MG63 (cell line): Measurements from ENCODE around the gene PAK6. TPM values are rescaled to one million over a fixed set of nuclear protein-coding genes. Genes with fewer than 3 reads are reported as not detected.

Experiments used
- DNase-seq: peaks from one replicate; pipeline ENCODE4 v3.0.0-alpha.2; 2020
- H3K27me3 ChIP-seq: fragments of 250-450 bp; sonication (Bioruptor Pico); 2 replicates; pipeline ENCODE4 v1.5.1; 2020; ENCODE audit warnings: mild to moderate bottlenecking, moderate library complexity
- H3K36me3 ChIP-seq: fragments of 250-450 bp; sonication (Bioruptor Pico); 2 replicates; pipeline ENCODE4 v1.5.1; 2020; ENCODE audit warnings: mild to moderate bottlenecking, moderate library complexity
- H3K4me3 ChIP-seq: fragments of 250-450 bp; sonication (Bioruptor Pico); 2 replicates; pipeline ENCODE4 v1.5.1; 2020; ENCODE audit warnings: mild to moderate bottlenecking, moderate library complexity
- H3K9me3 ChIP-seq: fragments of 250-450 bp; sonication (Bioruptor Pico); 2 replicates; pipeline ENCODE4 v1.5.1; 2020; ENCODE audit warnings: mild to moderate bottlenecking, moderate library complexity
- total RNA-seq: library from RNA; depleted of rRNA; stranded (reverse); fragments of >200 nt; shearing (Covaris generic); gene quantifications from 2 replicates; pipeline ENCODE4 v1.2.3, GENCODE V29; 2014; ENCODE audit warnings: low replicate concordance; rRNA removed

Gene PAK6
- total RNA-seq, 1 experiment from 2014 or later: 3.9 TPM

DNA sequence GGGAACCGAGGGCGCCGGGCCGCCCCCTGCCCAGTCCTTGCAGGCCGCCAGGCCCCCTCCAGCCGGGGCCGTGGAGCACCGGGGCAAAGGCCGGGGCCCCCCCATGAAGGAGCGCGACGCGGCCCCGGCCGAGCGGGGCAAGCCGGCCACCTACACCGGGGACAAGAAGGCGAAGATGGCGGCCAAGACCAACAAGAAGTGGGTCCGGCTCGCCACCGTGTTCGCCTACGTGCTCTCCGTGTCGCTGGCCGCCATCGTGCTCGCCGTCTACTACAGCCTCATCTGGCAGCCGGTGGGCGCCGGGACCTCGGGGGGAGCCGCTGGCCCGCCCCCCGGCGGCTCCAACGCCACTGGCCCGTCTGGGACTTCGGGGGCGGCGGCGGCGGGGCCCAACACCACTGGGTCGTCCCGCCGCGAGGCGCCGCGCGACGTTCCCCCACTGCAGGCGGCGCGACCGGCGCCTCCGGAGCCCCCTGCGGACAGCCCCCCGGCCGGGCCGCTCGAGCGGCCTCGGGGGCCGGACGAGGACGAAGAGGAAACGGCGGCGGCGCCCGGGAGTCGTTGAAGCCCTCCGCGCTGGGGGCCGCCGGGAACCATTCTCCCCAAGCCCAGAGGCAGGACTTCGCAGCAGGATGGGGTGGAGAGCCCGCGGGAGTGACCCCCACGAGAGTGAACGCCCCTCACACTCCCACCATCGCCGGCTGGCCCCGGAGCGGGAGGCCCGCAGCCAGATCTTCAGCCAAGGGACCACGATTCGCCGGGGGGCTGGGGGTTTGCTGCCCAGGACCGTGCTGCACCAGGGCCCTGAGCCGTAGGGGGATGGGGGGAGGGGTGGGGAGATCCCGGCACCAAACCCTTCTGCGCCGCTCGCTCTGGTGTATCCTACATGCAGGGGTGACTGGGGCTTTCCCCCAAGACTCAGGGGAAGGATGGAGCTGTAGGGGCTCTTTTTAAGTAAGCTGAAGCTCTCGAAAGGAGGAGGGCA lies 85.4 kb downstream of the PAK6 start:
- Histone ChIP-seq H3K36me3 (no peaks in the 10 kb centered on the region; the same call in 1 of the 2 replicates), H3K27me3 (no peaks in the 10 kb centered on the region), H3K4me3 (peak overlapping the region; percentile 61), H3K9me3 (no peaks in the 10 kb centered on the region)
- DNase-seq: no peak

GRCh38 chr15:40325188-40325587 lies 86.3 kb downstream of the PAK6 start:
- Histone ChIP-seq H3K27me3 (no peaks in the 10 kb centered on the region), H3K36me3 (no peaks in the 10 kb centered on the region; the same call in 1 of the 2 replicates), H3K9me3 (no peaks in the 10 kb centered on the region), H3K4me3 (peak overlapping the region; percentile 61)
- DNase-seq: no peak

DNA sequence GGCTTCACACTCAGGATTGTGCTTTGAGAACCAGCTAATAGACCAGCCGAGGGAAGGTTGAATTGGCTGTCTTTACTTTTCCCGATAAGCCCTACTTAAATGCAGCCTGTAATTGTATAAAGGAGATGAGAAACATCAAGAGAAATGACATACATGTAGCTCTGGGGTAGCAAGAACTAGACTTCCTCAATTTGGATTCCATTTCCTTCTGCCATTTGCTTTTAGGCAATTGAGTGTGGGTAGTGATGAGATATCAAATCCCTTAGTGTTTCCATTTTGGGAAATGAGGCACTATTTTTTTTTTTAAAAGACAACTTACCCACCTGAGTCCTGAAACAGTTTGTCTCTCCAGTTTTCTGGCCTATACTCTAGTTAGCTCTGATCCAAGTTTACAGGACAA lies 86.8 kb downstream of the PAK6 start:
- DNase-seq: no peak
- Histone ChIP-seq H3K4me3 (no peak overlapping the region), H3K27me3 (no peaks in the 10 kb centered on the region), H3K9me3 (no peaks in the 10 kb centered on the region), H3K36me3 (no peaks in the 10 kb centered on the region; the same call in 1 of the 2 replicates)

Other genes with a start within 250 kb of the PAK6 start
- 134 and 205 TPM in 2 replicates for gene SRP14, start 199.9 kb upstream of the PAK6 start, total RNA-seq
- gene BMF, start 130.2 kb upstream of the PAK6 start, total RNA-seq: 0.20 TPM in 1 of 2 replicates, not detected in the other
- gene BUB1B, start 78.0 kb upstream of the PAK6 start, total RNA-seq: 49.2 and 55.0 TPM in 2 replicates
- gene ANKRD63, start 44.0 kb downstream of the PAK6 start, total RNA-seq: not detected in 2 replicates
- not detected in 2 replicates for gene PLCB2, start 68.9 kb downstream of the PAK6 start, total RNA-seq
- 8.9 and 9.6 TPM in 2 replicates for gene INAFM2, start 84.6 kb downstream of the PAK6 start, total RNA-seq
- 4.0 and 8.2 TPM in 2 replicates for gene CCDC9B, start 101.9 kb downstream of the PAK6 start, total RNA-seq
- gene PHGR1, start 112.0 kb downstream of the PAK6 start, total RNA-seq: not detected in 2 replicates
- 0.37 and 0.43 TPM in 2 replicates for gene DISP2, start 119.2 kb downstream of the PAK6 start, total RNA-seq
- 72.1 and 101 TPM in 2 replicates for gene KNSTRN, start 143.7 kb downstream of the PAK6 start, total RNA-seq
- gene IVD, start 166.7 kb downstream of the PAK6 start, total RNA-seq: 25.6 and 43.7 TPM in 2 replicates
- 5.9 and 8.2 TPM in 2 replicates for gene BAHD1, start 201.9 kb downstream of the PAK6 start, total RNA-seq
- 12.4 and 12.5 TPM in 2 replicates for gene CHST14, start 231.9 kb downstream of the PAK6 start, total RNA-seq